Activated CD8-positive, alpha-beta memory T cell treated with anti-CD3 and anti-CD28 coated beads, Interleukin-2, amount 50 U/mL, for 4 hours (primary cell): Measurements from ENCODE around the gene MMRN1.

ENCODE experiments used
- DNase-seq: peaks from one replicate; pipeline ENCODE4 v3.0.0-alpha.2; 2020

MMRN1 gene

DNA sequence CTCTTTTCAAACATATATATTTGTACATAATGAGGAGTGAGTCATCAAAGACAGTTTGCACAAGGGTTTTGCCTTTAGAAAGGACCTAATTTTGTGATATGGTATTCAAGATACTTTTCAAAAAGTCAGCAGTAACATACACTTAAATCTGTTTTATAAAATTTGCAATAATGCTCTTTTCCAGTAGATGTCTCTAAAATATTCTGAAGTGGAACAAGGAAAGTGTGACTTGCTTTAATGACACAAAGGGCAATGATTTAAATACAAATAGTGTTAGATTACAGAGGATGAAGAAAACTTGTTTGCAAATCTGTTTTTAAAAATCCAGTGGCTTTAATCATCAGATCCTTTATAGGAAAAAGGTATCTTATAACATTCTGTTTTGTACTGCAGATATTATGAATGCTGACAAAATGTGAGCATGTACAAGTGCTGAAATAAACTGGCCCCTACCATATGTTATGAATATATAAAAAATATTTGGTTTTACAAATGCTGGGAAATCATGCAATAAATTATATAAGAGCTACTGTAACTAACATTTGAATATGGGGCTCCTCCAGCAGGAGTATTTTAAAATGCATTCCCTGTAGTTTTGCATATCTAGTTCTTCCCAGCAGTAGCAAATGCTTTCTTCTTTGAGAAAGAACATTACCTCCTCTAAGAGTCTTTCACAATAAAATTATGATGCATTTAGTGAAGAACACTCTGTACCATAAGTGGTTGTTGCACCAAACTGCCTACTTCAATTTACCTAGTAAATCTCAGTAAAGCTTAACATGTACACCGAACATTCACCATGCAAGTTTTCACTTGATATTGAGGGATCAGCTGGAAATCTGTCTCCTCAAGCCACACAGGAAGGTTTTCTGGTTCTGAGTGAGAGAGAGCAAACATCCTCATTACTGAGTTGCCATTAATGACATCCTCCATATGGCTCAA lies 20.2 kb downstream of the MMRN1 start:
- no peak for DNase-seq

GRCh38 chr4:89915937-89916336 lies 21.3 kb downstream of the MMRN1 start:
- no peak for DNase-seq

- DNase-seq = no peak
Observed at GRCh38 chr4:89922848-89923416, 28.3 kb downstream of the MMRN1 start.

DNA sequence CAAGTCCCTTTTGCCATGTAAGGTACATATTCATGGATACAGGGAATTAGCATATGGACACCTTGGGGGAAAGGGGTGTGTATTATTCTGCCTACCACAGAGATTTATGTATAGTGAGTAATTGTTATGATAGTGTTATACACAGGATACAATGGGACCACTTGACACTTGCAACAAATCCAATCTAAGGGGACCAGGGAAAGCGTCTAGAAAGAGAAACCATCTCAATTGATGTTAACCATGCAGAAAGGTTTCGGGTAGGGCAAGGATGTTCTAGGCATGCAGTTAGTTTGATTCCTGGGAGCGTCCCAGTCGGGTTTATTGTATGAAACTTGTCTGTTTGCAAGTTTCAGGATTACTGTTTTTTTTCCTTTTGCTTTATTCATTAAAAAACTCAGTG lies 34.2 kb downstream of the MMRN1 start:
- no peak for DNase-seq

GRCh38 chr4:89929425-89930159 lies 34.9 kb downstream of the MMRN1 start:
- DNase-seq = no peak

DNA sequence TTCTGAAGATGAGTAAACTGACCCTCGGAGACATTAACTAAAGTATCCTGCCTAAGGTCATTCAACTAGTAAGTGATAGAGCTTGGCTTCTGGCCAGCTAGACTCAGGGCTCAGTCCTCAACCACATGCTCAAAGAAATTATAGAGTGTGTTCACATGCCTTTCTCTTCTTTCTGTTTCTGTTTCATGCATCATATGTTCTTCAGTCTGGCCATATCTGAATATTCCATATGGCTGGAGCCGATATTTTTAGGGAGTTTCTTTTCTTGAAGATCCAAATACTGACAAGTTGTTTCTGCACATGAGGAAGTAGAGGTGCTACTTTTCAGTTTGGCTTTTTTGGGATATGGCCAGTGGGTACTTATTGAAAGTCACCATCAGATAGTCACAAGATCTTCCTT lies 44.9 kb downstream of the MMRN1 start:
- DNase-seq = no peak

GRCh38 chr4:89939994-89940393 lies 45.3 kb downstream of the MMRN1 start:
- DNase-seq = no peak

GRCh38 chr4:89942811-89943210 lies 48.2 kb downstream of the MMRN1 start:
- no peak for DNase-seq

DNA sequence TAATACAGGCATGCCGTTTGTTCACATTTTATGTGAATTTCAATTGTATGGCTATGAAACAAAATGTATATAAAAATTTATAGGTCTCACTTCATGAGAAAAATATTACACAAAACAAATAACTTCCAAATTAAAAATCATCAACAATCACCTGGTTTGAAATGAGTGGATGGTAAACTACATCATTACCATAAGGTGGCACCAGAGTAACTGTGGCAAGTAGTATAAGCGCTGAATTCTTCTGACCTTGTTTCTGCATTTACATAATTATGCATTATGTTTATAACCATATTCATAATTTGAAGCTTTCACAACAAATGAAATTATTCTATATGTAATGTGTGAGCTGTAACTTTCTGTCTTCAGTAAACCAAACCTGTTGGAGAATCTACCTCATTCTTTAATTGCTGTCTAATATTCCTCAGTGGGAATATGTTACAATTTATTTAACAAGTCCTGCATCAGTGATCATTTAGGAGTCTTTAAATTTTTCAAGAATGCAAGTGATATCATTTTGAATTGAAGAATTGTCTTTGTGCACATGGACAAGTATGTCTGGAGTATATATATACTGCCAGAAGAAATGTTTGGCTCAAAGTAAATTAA lies 55.2 kb downstream of the MMRN1 start:
- no peak for DNase-seq

DNA sequence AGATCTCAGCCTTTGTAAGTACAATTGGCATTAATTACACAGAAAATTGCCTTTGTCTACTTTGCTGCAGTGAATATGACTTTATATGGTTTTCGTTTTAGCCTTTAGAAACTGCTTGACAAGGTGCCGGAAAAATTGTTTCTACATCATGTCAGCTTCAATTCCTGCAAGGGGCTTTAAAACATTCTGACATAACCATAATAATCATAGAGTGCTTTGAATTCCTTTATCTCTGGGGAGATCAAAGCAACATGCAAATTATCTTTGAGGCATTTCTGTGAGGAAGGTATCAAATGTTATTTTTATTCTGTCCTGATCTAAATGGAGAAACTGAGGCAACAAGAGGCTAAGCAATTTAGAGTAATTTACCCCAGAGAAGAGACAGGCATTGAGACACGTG lies 57.8 kb downstream of the MMRN1 start:
- DNase-seq = no peak

GRCh38 chr4:89954906-89955695 lies 60.4 kb downstream of the MMRN1 start:
- DNase-seq = no peak

- no peak for DNase-seq
Observed at GRCh38 chr4:89957046-89957926, 62.6 kb downstream of the MMRN1 start.

- no peak for DNase-seq
Observed at GRCh38 chr4:89981789-89982334, 87.2 kb downstream of the MMRN1 start.

GRCh38 chr4:89988268-89988667 lies 93.6 kb downstream of the MMRN1 start:
- DNase-seq = no peak

DNA sequence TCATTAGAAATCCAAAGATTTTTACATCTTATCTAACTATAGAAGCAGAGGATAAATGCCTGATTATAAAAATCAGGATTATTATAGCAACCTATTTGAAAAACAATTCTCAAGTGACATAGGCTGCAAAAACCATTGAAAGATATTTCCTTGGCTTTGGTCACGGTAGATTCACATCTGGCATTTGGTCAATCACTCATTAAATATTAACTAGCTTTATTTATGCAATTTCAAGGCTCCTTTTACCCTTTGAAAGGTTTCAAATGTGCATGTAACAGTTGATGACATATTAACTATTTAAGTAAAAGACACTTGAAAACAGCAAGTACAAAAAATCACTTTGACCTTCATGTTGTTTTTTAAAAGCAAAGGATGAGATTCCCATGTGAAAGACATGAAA lies 98.1 kb downstream of the MMRN1 start:
- no peak for DNase-seq

DNA sequence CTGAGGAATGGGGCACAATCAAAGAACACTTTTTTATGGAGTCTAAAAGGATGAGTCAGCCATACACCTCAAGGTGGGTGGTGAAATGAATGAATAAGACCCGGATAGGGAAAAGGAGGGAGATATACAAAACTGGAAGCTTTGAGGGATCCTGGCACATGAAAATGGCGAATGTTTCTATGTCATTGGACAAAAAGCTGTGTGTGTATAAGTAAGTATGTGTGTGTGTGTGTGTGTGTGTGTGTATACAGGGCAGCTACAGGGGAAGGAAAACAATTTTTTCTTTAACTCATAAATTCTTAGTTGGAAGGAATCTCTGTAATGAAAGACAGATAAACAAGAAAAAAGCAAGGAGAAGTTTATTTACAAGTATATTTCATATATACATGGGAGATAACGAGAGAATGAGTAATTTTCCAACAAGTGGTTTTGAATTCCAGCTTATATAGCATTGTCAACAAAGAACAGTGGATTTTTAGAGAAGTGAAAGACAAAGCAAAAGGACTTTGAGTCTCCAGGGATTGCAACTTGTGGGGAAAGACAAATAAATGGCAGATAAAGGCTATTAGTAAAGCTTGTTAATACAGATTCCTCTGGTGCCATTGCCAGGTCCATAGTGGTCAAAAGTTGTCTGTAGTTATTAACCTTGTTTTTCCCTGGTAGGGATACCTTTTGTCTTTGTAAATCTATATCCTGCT lies 99.7 kb downstream of the MMRN1 start:
- DNase-seq = no peak

GRCh38 chr4:89995006-89995405 lies 100.4 kb downstream of the MMRN1 start:
- no peak for DNase-seq

DNA sequence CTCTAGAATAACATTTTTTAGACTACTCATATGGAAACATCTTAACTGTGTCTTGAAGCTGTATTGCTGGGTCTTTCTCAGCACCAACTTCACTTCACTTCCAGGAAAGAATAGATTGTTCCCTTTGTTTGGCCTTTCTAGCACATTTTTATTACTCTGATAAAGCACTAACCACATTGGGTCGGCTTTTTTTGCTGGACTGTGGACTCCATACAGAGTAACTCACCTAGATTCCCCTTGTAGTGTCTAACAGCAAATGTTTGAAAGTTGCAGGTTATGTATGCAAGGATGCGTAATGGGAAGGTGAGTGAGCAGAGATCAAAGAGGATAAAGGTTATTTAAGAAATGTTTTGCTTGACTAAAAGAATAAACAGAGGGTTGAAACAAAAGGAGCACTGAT lies 101.2 kb downstream of the MMRN1 start:
- DNase-seq = no peak

- no peak for DNase-seq
Observed at GRCh38 chr4:89997171-89997704, 102.6 kb downstream of the MMRN1 start.

DNA sequence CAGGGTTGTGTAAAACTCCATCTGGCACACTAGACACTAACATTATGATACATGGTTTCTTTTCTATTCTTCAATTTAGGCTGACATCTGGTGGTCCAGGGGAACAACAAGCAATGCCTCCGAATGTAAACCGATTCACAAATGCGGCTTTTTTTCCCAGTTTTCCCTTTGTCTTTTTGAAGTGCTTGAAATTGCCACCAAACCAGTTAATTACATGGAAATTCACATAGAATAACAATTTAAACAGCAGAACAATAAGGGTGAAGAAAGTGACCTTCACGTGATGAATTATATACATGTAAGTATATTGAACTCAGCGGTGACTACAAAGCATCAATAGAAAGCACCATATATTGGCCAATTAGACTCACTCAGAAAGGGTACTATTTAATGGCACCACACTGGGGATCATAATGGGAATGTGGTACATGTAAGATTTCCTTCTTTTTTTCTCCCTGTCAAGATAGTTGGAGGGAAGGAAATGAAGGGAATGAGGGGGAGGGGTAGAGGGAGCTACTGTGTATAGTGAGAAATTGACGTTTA lies 103.9 kb downstream of the MMRN1 start:
- no peak for DNase-seq
